Bronchial epithelial cell (primary cell): Measurements from ENCODE around the gene MTHFSD. TPM values are rescaled to one million over a fixed set of nuclear protein-coding genes. Genes with fewer than 3 reads are reported as not detected.
"Not testable (repeated sequence)": the region's sequence is repeated elsewhere in the genome, so short reads cannot be mapped to it uniquely, and the experiment has no call there.

ENCODE experiments used
- DNase-seq: peaks from one replicate; pipeline ENCODE4 v3.0.0-alpha.2; 2010; ENCODE audit warnings: low read depth
- FAIRE-seq: peaks from 2 replicates; lab custom pipeline; 2011; peaks lifted over from hg19 to GRCh38; lab: Jason Lieb, UNC
- H3K27me3 ChIP-seq: 2 replicates; pipeline ENCODE4 v1.5.1; 2011; ENCODE audit warnings: low read length; ENCODE audit not compliant: control insufficient read depth, insufficient read depth
- H3K36me3 ChIP-seq: 2 replicates; pipeline ENCODE4 v1.5.1; 2011; ENCODE audit warnings: low read length; ENCODE audit not compliant: control insufficient read depth, insufficient read depth
- H3K4me3 ChIP-seq: 2 replicates; pipeline ENCODE4 v1.5.1; 2011; ENCODE audit warnings: mild to moderate bottlenecking, low read depth, low read length, control low read depth
- CTCF ChIP-seq: IDR thresholded peaks from 2 replicates; pipeline ENCODE4 v1.5.1; 2011; ENCODE audit warnings: mild to moderate bottlenecking, moderate library complexity, low read length, control low read depth, inconsistent platforms; ENCODE audit not compliant: insufficient read depth, severe bottlenecking
- total RNA-seq: library from RNA; depleted of rRNA; stranded (reverse); fragments of >200 nt; gene quantifications from 2 replicates; pipeline ENCODE4 v1.2.1, GENCODE V29; 2014

The MTHFSD gene
- total RNA-seq, 1 donor from 2014 or later, result 13.2 TPM

GRCh38 chr16:86591270-86591669, 36.2 kb upstream of the MTHFSD start:
- no peak for FAIRE-seq
- no peaks in the 10 kb centered on the region for H3K36me3 ChIP-seq
- no peak overlapping the region for H3K4me3 ChIP-seq
- H3K27me3 ChIP-seq, result no peaks in the 10 kb centered on the region
- no peak for DNase-seq
- TF ChIP-seq CTCF, result no peak

GRCh38 chr16:86590501-86591144, 35.6 kb upstream of the MTHFSD start:
- Histone ChIP-seq H3K36me3 (no peaks in the 10 kb centered on the region), H3K4me3 (no peak overlapping the region), H3K27me3 (no peaks in the 10 kb centered on the region)
- FAIRE-seq, result peak; percentile 32
- TF ChIP-seq CTCF, result no peak
- peak; percentile 97 for DNase-seq

- not testable (repeated sequence) for DNase-seq, H3K27me3 ChIP-seq, H3K36me3 ChIP-seq, H3K4me3 ChIP-seq
- FAIRE-seq, result peak; percentile 89
Observed at GRCh38 chr16:86587955-86588354, 32.9 kb upstream of the MTHFSD start.

- H3K4me3 ChIP-seq, result no peak overlapping the region
- H3K27me3 ChIP-seq, result no peaks in the 10 kb centered on the region
- TF ChIP-seq CTCF, result no peak
- no peaks in the 10 kb centered on the region for H3K36me3 ChIP-seq
- DNase-seq, result no peak
- no peak for FAIRE-seq
Observed at GRCh38 chr16:86587487-86587886, 32.5 kb upstream of the MTHFSD start.

- DNase-seq (peak; percentile 80), FAIRE-seq (no peak)
- H3K4me3 ChIP-seq, result no peak overlapping the region
- no peaks in the 10 kb centered on the region for H3K27me3 ChIP-seq
- TF ChIP-seq CTCF, result no peak
- H3K36me3 ChIP-seq, result no peaks in the 10 kb centered on the region
Observed at GRCh38 chr16:86585821-86586611, 31.0 kb upstream of the MTHFSD start.
